Measurements from ENCODE around the gene SRL. TPM values are rescaled to one million over a fixed set of nuclear protein-coding genes. Genes with fewer than 3 reads are reported as not detected.

The SRL gene
- total and polyA plus RNA-seq, 2 of the 8 experiments (the other 6 are each of a cell fraction or from before 2014, with no cell fraction given) = 0.05 TPM; not detected in 1

GRCh38 chr16:4239682-4240175, 2.2 kb downstream of the SRL start:
- H3K56ac ChIP-seq (replicated peaks; ENCODE audit: insufficient read length, low read depth, low read length) = no peak overlapping the region
- H4K5ac ChIP-seq (ENCODE audit: insufficient read length, low read depth, low read length) = no peak overlapping the region
- H2AFZ ChIP-seq (ENCODE audit: low read length) = no peak overlapping the region
- H3K79me2 ChIP-seq (ENCODE audit: control insufficient read depth in 1 of 2, insufficient read depth in 2 of 2, low read length in 2 of 2) = no peaks in the 10 kb centered on the region
- H2BK5ac ChIP-seq (ENCODE audit: low read depth, low read length) = 0 out of 2 replicates have a peak overlapping the region, but pooled peaks have one; percentile 13
- H3K4me2 ChIP-seq (ENCODE audit: insufficient read depth in 1 of 2, low read depth in 2 of 2, low read length in 2 of 2) = no peak overlapping the region
- no peaks in the 10 kb centered on the region for H4K20me1 ChIP-seq (replicated peaks in 1 of 2; ENCODE audit: control insufficient read depth in 1 of 2, insufficient read depth in 2 of 2, low read length in 2 of 2)
- H3K79me1 ChIP-seq (ENCODE audit: low read depth, low read length) = no peaks in the 10 kb centered on the region
- no peak overlapping the region for H3K27ac ChIP-seq (ENCODE audit: low read depth, low read length)
- H3K4me1 ChIP-seq (replicated peaks in 1 of 4; ENCODE audit: control insufficient read depth in 3 of 4, insufficient read depth in 4 of 4, low read length in 3 of 4) = peaks cover 0 to 5% (median 0%) of the 10 kb centered on the region in 4 experiments; a peak in 5 of 7 replicates
- H3K23ac ChIP-seq (ENCODE audit: insufficient read length) = no peak overlapping the region
- no peaks in the 10 kb centered on the region for H3K36me3 ChIP-seq (ENCODE audit: control insufficient read depth in 2 of 4, insufficient read depth in 4 of 4, low read length in 3 of 4)
- WGBS, 2 experiments (ENCODE audit: extremely low coverage in 1 of 2, insufficient coverage in 1 of 2, insufficient read length in 1 of 2, insufficient replicate concordance in 2 of 2, low coverage in 1 of 2, low lambda C conversion rate in 2 of 2, missing lambda C conversion rate in 1 of 2) = 90% methylated on average over 17 of the region's 19 CpGs; no CpG with 5 or more reads in 1 of the 2 experiments
- peak overlapping the region; percentile 80; the same call in 1 of the 2 replicates for H2BK20ac ChIP-seq (ENCODE audit: low read length)
- H3K9ac ChIP-seq (replicated peaks in 1 of 4; ENCODE audit: extremely low read depth in 1 of 4, low read depth in 3 of 4, low read length in 3 of 4) = no peak overlapping the region
- DNase-seq (ENCODE audit: low read depth in 1 of 2, low spot score in 2 of 2) (no peak), FAIRE-seq (no peak)
- H2AK5ac ChIP-seq (ENCODE audit: low read depth, low read length) = no peak overlapping the region
- POLR2A ChIA-PET (ENCODE audit: partially characterized antibody) = interaction anchor here (0.8 to 1.5 kb wide), 2 partner anchors 10 to 13 kb away, joined by 3 to 5 read pairs; no protein-coding TSS in a partner anchor
- no peaks in the 10 kb centered on the region for H3K23me2 ChIP-seq (ENCODE audit: low read depth, low read length)
- H2BK12ac ChIP-seq (ENCODE audit: low read depth, low read length) = 0 out of 2 replicates have a peak overlapping the region, but pooled peaks have one; percentile 17
- H3K4ac ChIP-seq (replicated peaks; ENCODE audit: insufficient read length, low read depth, low read length) = no peak overlapping the region
- H4K8ac ChIP-seq (ENCODE audit: extremely low read depth, insufficient read depth, low read length) = no peak overlapping the region
- CTCF ChIA-PET (ENCODE audit: partially characterized antibody) = interaction anchor here (1.0 to 2.1 kb wide), 5 partner anchors 12 to 164 kb away, joined by 3 to 10 read pairs (median 4); no protein-coding TSS in a partner anchor
- no peak overlapping the region for H3K4me3 ChIP-seq (ENCODE audit: extremely low read depth in 1 of 4, insufficient read depth in 2 of 4, low read depth in 3 of 4, low read length in 4 of 4)
- no peak overlapping the region for H3K14ac ChIP-seq (ENCODE audit: insufficient read length)
- no peak overlapping the region for H2BK120ac ChIP-seq (replicated peaks; ENCODE audit: low read depth, low read length)
- H3K27me3 ChIP-seq (replicated peaks in 1 of 4; ENCODE audit: control insufficient read depth in 3 of 4, extremely low read depth in 1 of 4, insufficient read depth in 3 of 4, low read length in 3 of 4) = no peaks in the 10 kb centered on the region
- H2BK15ac ChIP-seq (ENCODE audit: low read length) = no peak overlapping the region
- no peaks in the 10 kb centered on the region for H3K9me3 ChIP-seq (ENCODE audit: insufficient read depth in 2 of 2, low read depth in 1 of 2, low read length in 1 of 2)
- no peak overlapping the region for H4K91ac ChIP-seq (replicated peaks; ENCODE audit: insufficient read length, low read length)
- 0 out of 2 replicates have a peak overlapping the region, but pooled peaks have one; percentile 6 for H3K18ac ChIP-seq (ENCODE audit: extremely low read depth, low read length)
- TF ChIP-seq CREB1 (IDR thresholded peaks at IDR 0.05) (no peak), JUND (IDR thresholded peaks at IDR 0.05; ENCODE audit: low read length) (no peak), RXRA (IDR thresholded peaks at IDR 0.05; ENCODE audit: insufficient read depth, low read depth, low read length) (no peak), KDM5A (IDR thresholded peaks at IDR 0.05; ENCODE audit: low read length) (no peak), SIRT6 (IDR thresholded peaks at IDR 0.05; ENCODE audit: low read length) (no peak), TBP (IDR thresholded peaks at IDR 0.05; ENCODE audit: low read depth, low read length) (no peak), POLR2AphosphoS5 (IDR thresholded peaks at IDR 0.05; ENCODE audit: low read depth, low read length) (no peak), ZNF274 (IDR thresholded peaks at IDR 0.05; ENCODE audit: borderline replicate concordance, extremely low read depth, low read length) (no peak), FOSL1 (IDR thresholded peaks at IDR 0.05; ENCODE audit: insufficient read depth, low read depth, low read length) (no peak), PHF8 (conservative IDR thresholded peaks at IDR 0.05; ENCODE audit: low read depth, low read length) (no peak), RAD21 (IDR thresholded peaks at IDR 0.05 in 1 of 2, conservative IDR thresholded peaks at IDR 0.05 in 1 of 2; ENCODE audit: low read depth in 2 of 2, low read length in 2 of 2) (no peak), ATF3 (IDR thresholded peaks at IDR 0.05; ENCODE audit: insufficient read depth, low read depth, low read length) (no peak), GABPA (IDR thresholded peaks at IDR 0.05; ENCODE audit: borderline replicate concordance, insufficient read depth, low read length) (no peak)

All from H1 (cell line).